Heart right ventricle (tissue), 16 donors: Measurements from ENCODE around the gene MAP3K2. TPM values are rescaled to one million over a fixed set of nuclear protein-coding genes. Genes with fewer than 3 reads are reported as not detected.

Source experiments
- ATAC-seq, 8 donors: fragments of 200-7000 bp; cut with Tn5 transposase; one replicate each; pipeline ENCODE4 v1.9.1; 2020; ENCODE audit warnings: mild to moderate bottlenecking in 8 of 8, moderate library complexity in 8 of 8, moderate number of reproducible peaks in 1 of 8
- DNase-seq, 2 donors: peaks; one replicate each; pipeline ENCODE4 v3.0.0-alpha.2; 2020
- H3K27ac ChIP-seq, 10 donors: fragments of 200-600 bp; sonication (generic) in 2 of 10; one replicate each; pipeline versions ENCODE4 v1.5.0 to v1.8.0; 2020 to 2022; ENCODE audit warnings: mild to moderate bottlenecking in 3 of 10
- H3K27me3 ChIP-seq, 7 donors: fragments of 200-600 bp; one replicate each; pipeline ENCODE4 v1.8.0; 2021 to 2022; ENCODE audit warnings: mild to moderate bottlenecking in 2 of 7
- H3K36me3 ChIP-seq, 9 donors: fragments of 200-600 bp; sonication (generic) in 1 of 9; one replicate each; pipeline versions ENCODE4 v1.5.0 to v1.8.0; 2020 to 2022; ENCODE audit warnings: mild to moderate bottlenecking in 2 of 9
- H3K4me1 ChIP-seq, 9 donors: fragments of 200-600 bp; sonication (generic) in 1 of 9; one replicate each; pipeline versions ENCODE4 v1.5.0 to v1.8.0; 2020 to 2022; ENCODE audit warnings: mild to moderate bottlenecking in 4 of 9
- H3K4me3 ChIP-seq, 10 donors: fragments of 200-600 bp; sonication (generic) in 2 of 10; one replicate each; pipeline versions ENCODE4 v1.5.0 to v1.8.0; 2020 to 2022; ENCODE audit warnings: mild to moderate bottlenecking in 7 of 10, moderate library complexity in 2 of 10
- H3K9me3 ChIP-seq, 11 donors: fragments of 200-600 bp in 10 of 11; sonication (generic) in 2 of 11; one replicate each; pipeline versions ENCODE4 v1.5.0 to v1.8.0; 2013 to 2022; ENCODE audit warnings: mild to moderate bottlenecking in 2 of 11, control low read depth in 1 of 11, moderate library complexity in 1 of 11
- CTCF ChIP-seq, 9 donors: fragments of 200-600 bp; sonication (generic) in 2 of 9; IDR thresholded peaks; one replicate each; pipeline versions ENCODE4 v1.5.0 to v1.8.0; 2021 to 2022; ENCODE audit warnings: antibody characterized with exemption in 9 of 9, mild to moderate bottlenecking in 5 of 9, moderate library complexity in 1 of 9
- WGBS, 2 donors: extraction: QIAGEN DNeasy Blood & Tissue Kit; methylation state at CpG; one replicate each; pipeline ENCODE4 v1.1.7; 2013; ENCODE audit warnings: inconsistent platforms in 1 of 2; 5-methylcytosine and 5-hydroxymethylcytosine counted together
- intact Hi-C, 10 donors: fragments of 100-400 bp; cut with DNase I; formaldehyde crosslinking; loops; one replicate each; pipeline versions ENCODE4 v1.11.1 to v1.14.2; 2022
- polyA plus RNA-seq, 2 donors: library from polyadenylated mRNA; stranded (reverse); fragments of 200-250 nt; gene quantifications; one replicate each; pipeline ENCODE4 v1.2.3, GENCODE V29; 2013
- total RNA-seq, 10 donors: library from RNA; stranded (reverse); fragmentation: NEBNext Ultra II Directional in 3 of 10; extraction: Animal tissue kit (Norgen Biotek cat#: 25700) in 3 of 10; gene quantifications; one replicate each; pipeline versions ENCODE4 v1.2.1 to v1.2.4, GENCODE V29; 2021 to 2023
- donor health status: Arrhythmogenic right ventricular cardiomyopathy.
- donor health status: ischemic (EF 13 %, LVEDD 7.1; RV severe dilation, severe dysfunction).
- donor health status: healthy with polysubstance abuse.
- donor health status: DM: no; HTN: yes; CAD: no.
- donor health status: DM: no; HTN: no; CAD: no.
- donor health status: ischemic (EF 25% LVEDD 6.9; RV normal size, moderate dysfunction).
- donor health status: ischemic (EF 25% LVEDD 5.7; RV mildly dilated, moderate dysfunction).
- donor health status: healthy.
- donor health status: DM: yes; HTN: yes; CAD: no.
- donor health status: Ischemic cardiomyopathy.
- donor health status: ischemic (EF 35%, LVEDD 5.7; RV mildly dilated, moderate dysfunction).
- donor health status: nonischemic (EF 11% LVEDD 7.7; RV severe dilation, severe dysfunction).
- donor health status: DM: yes; HTN: yes; CAD: no.
- donor health status: PGD.
- donor health status: ischemic (EF 29% LVEDD 5.4; RV normal size, mild dysfunction).
- donor health status: nonischemic (EF 23%, LVEDD 6.1; RV moderate dilation, normal function).

The MAP3K2 gene
- total and polyA plus RNA-seq, 12 donors = 2.9 to 30.9 (median 25.2) TPM

GRCh38 chr2:127330753-127331152 lies 57.0 kb downstream of the MAP3K2 start:
- 97 to 99% methylated on average over 1 of the region's 1 CpG for WGBS, 2 donors
- intact Hi-C loops = no loop called here
- no peak for TF ChIP-seq CTCF (IDR thresholded peaks at IDR 0.05)
- Histone ChIP-seq H3K27me3 (no peaks in the 10 kb centered on the region), H3K27ac (no peak overlapping the region), H3K9me3 (no peaks in the 10 kb centered on the region), H3K4me3 (no peak overlapping the region), H3K36me3 (peaks cover 0 to 98% (median 11%) of the 10 kb centered on the region in 9 donors), H3K4me1 (no peaks in the 10 kb centered on the region)
- DNase-seq (no peak), ATAC-seq (no peak)

GRCh38 chr2:127326289-127326945 lies 61.4 kb downstream of the MAP3K2 start:
- Histone ChIP-seq H3K4me3 (no peak overlapping the region), H3K36me3 (peaks cover 0 to 100% (median 34%) of the 10 kb centered on the region in 9 donors), H3K27ac (no peak overlapping the region), H3K9me3 (no peaks in the 10 kb centered on the region), H3K4me1 (no peaks in the 10 kb centered on the region), H3K27me3 (no peaks in the 10 kb centered on the region)
- intact Hi-C loops = loop anchor here in 4 of 10 donors (5.0 to 10.0 kb wide), 5 partner anchors 86 to 158 kb away; partner anchors contain the start of gene PROC (in 1 of the 4)
- ATAC-seq (no peak), DNase-seq (no peak)
- WGBS, 2 donors = 89% methylated on average over 2 of the region's 2 CpGs
- no peak for TF ChIP-seq CTCF (IDR thresholded peaks at IDR 0.05)

- Histone ChIP-seq H3K27ac (no peak overlapping the region), H3K9me3 (peaks cover 0 to 13% (median 6%) of the 10 kb centered on the region in 11 donors), H3K4me1 (no peaks in the 10 kb centered on the region), H3K27me3 (no peaks in the 10 kb centered on the region), H3K4me3 (no peak overlapping the region), H3K36me3 (peaks cover 0 to 100% (median 49%) of the 10 kb centered on the region in 9 donors)
- WGBS, 2 donors = 69 to 71% methylated on average over 3 of the region's 3 CpGs
- peak in 8 of 9 donors; percentile 25 to 70 (median 60) for TF ChIP-seq CTCF (IDR thresholded peaks at IDR 0.05)
- intact Hi-C loops = loop anchor here (2.0 to 10.0 kb wide), 8 partner anchors 88 to 160 kb away; partner anchors contain the start of gene PROC (in 1 of the 10)
- DNase-seq (peak in 1 of 2 donors; percentile 9), ATAC-seq (peak in 1 of 8 donors; percentile 27)
These were observed 63.1 kb downstream of the MAP3K2 start for GRCh38 chr2:127324635-127325034.

- Histone ChIP-seq H3K9me3 (peaks cover 0 to 13% (median 6%) of the 10 kb centered on the region in 11 donors), H3K27me3 (no peaks in the 10 kb centered on the region), H3K4me1 (no peaks in the 10 kb centered on the region), H3K4me3 (no peak overlapping the region), H3K27ac (no peak overlapping the region), H3K36me3 (peaks cover 0 to 100% (median 63%) of the 10 kb centered on the region in 9 donors)
- no peak for DNase-seq
- TF ChIP-seq CTCF (IDR thresholded peaks at IDR 0.05) = no peak
- no peak for ATAC-seq
- intact Hi-C loops = loop anchor here in 7 of 10 donors (5.0 to 10.0 kb wide), 4 partner anchors 93 to 163 kb away; partner anchors contain the start of gene PROC (in 1 of the 7)
These were observed 66.5 kb downstream of the MAP3K2 start for GRCh38 chr2:127321303-127321702.
